Lung (tissue), 12 donors: ENCODE results near the gene DMAC2L. TPM values are rescaled to one million over a fixed set of nuclear protein-coding genes. Genes with fewer than 3 reads are reported as not detected.
"Not testable (repeated sequence)": the region's sequence is repeated elsewhere in the genome, so short reads cannot be mapped to it uniquely, and the experiment has no call there.

Source experiments
- ATAC-seq: fragments of 200-7000 bp; cut with Tn5 transposase; one replicate; pipeline ENCODE4 v1.9.1; 2020; ENCODE audit warnings: moderate number of reproducible peaks; ENCODE audit not compliant: insufficient read depth, low FRiP score
- DNase-seq, 3 donors: peaks; one replicate each; pipeline ENCODE4 v3.0.0-alpha.2; 2013 to 2017
- H3K27ac ChIP-seq, 2 donors: one replicate each; pipeline ENCODE4 v1.5.1; 2013; ENCODE audit warnings: mild to moderate bottlenecking in 2 of 2, moderate library complexity in 2 of 2, control low read depth in 1 of 2, inconsistent platforms in 1 of 2, low read depth in 1 of 2, low read length in 1 of 2
- H3K27me3 ChIP-seq, 3 donors: one replicate each; pipeline ENCODE4 v1.5.1; 2013; ENCODE audit warnings: low read length in 2 of 3; ENCODE audit not compliant: control insufficient read depth in 3 of 3, insufficient read depth in 3 of 3
- H3K36me3 ChIP-seq, 4 donors: one replicate each; pipeline ENCODE4 v1.5.1; 2013; ENCODE audit warnings: low read length in 4 of 4, mild to moderate bottlenecking in 1 of 4, moderate library complexity in 1 of 4; ENCODE audit not compliant: control insufficient read depth in 4 of 4, insufficient read depth in 4 of 4
- H3K4me1 ChIP-seq, 5 donors: one replicate each; pipeline ENCODE4 v1.5.1; 2013; ENCODE audit warnings: low read length in 5 of 5, mild to moderate bottlenecking in 2 of 5, moderate library complexity in 1 of 5; ENCODE audit not compliant: control insufficient read depth in 5 of 5, insufficient read depth in 5 of 5
- H3K4me3 ChIP-seq: one replicate; pipeline ENCODE4 v1.5.1; 2013; ENCODE audit warnings: mild to moderate bottlenecking, control low read depth, moderate library complexity
- H3K9ac ChIP-seq, 2 donors: one replicate each; pipeline ENCODE4 v1.5.1; 2013; ENCODE audit warnings: low read length in 2 of 2, control low read depth in 1 of 2; ENCODE audit not compliant: insufficient read depth in 1 of 2
- H3K9me3 ChIP-seq, 4 donors: one replicate each; pipeline ENCODE4 v1.5.1; 2013; ENCODE audit warnings: low read length in 3 of 4, mild to moderate bottlenecking in 1 of 4, moderate library complexity in 1 of 4; ENCODE audit not compliant: control insufficient read depth in 4 of 4, insufficient read depth in 3 of 4
- CTCF ChIP-seq: IDR thresholded peaks from 2 replicates; pipeline ENCODE4 v1.5.1; 2012; ENCODE audit warnings: mild to moderate bottlenecking; ENCODE audit errors: control extremely low read depth, extremely low read depth
- WGBS, 2 donors: extraction: QIAGEN DNeasy Blood & Tissue Kit; methylation state at CpG; one replicate each; pipeline ENCODE4 v1.1.7; 2013; 5-methylcytosine and 5-hydroxymethylcytosine counted together
- polyA plus RNA-seq, 2 donors: library from polyadenylated mRNA; stranded (reverse); fragments of 200-250 nt; gene quantifications; one replicate each; pipeline ENCODE4 v1.2.1, GENCODE V29; 2013
- total RNA-seq, 2 donors: library from RNA; depleted of rRNA in 1 of 2; stranded (reverse); fragments of >200 nt in 1 of 2; gene quantifications; one replicate each; pipeline ENCODE4 v1.2.1, GENCODE V29; 2014 to 2021
- donor health status: control.
- donor health status: control.
- donor health status: Bipolar disorder and iron deficiency.
- donor health status: healthy.
- donor health status: DM: yes; HTN: yes; CAD: no.

Gene DMAC2L
- total and polyA plus RNA-seq, 4 donors: 9.9 to 21.7 (median 17.9) TPM

- Histone ChIP-seq H3K9me3 (no peaks in the 10 kb centered on the region), H3K27ac (peak overlapping the region; percentile 89 to 97), H3K27me3 (no peaks in the 10 kb centered on the region), H3K9ac (peak overlapping the region; percentile 31 to 93), H3K4me3 (peak overlapping the region; percentile 87), H3K4me1 (peaks cover 0 to 9% (median 7%) of the 10 kb centered on the region in 5 donors), H3K36me3 (peaks cover 0 to 8% (median 0%) of the 10 kb centered on the region in 4 donors)
- 2 to 3% methylated on average over 18 of the region's 18 CpGs for WGBS, 2 donors
- ATAC-seq (no peak), DNase-seq (peak in 2 of 3 donors; percentile 18 to 22)
- no peak for TF ChIP-seq CTCF
Observed at GRCh38 chr14:50311337-50311971, 670 bp upstream of the DMAC2L start.

GRCh38 chr14:50312734-50313054 lies 570 bp downstream of the DMAC2L start:
- WGBS, 2 donors: 2 to 3% methylated on average over 18 of the region's 18 CpGs
- H3K36me3 ChIP-seq: peaks cover 0 to 8% (median 0%) of the 10 kb centered on the region in 4 donors
- peak overlapping the region; percentile 89 to 97 for H3K27ac ChIP-seq
- no peaks in the 10 kb centered on the region for H3K27me3 ChIP-seq
- no peak for DNase-seq
- peak; percentile 10 for ATAC-seq
- H3K4me3 ChIP-seq: peak overlapping the region; percentile 56
- H3K9ac ChIP-seq: peak overlapping the region; percentile 59 to 68
- TF ChIP-seq CTCF: no peak
- no peaks in the 10 kb centered on the region for H3K9me3 ChIP-seq
- peaks cover 0 to 9% (median 7%) of the 10 kb centered on the region in 5 donors for H3K4me1 ChIP-seq

- not testable (repeated sequence) for H3K36me3 ChIP-seq, H3K4me3 ChIP-seq, H3K27ac ChIP-seq, H3K27me3 ChIP-seq, ATAC-seq, H3K9me3 ChIP-seq, DNase-seq, H3K9ac ChIP-seq, H3K4me1 ChIP-seq
- WGBS, 2 donors: 93 to 96% methylated on average over 3 of the region's 3 CpGs
Observed at GRCh38 chr14:50314098-50314497, 2.0 kb downstream of the DMAC2L start.

- peaks cover 2 to 10% (median 7%) of the 10 kb centered on the region in 5 donors for H3K4me1 ChIP-seq
Observed at GRCh38 chr14:50318031-50318626, 6.0 kb downstream of the DMAC2L start.

More at GRCh38 chr14:50318031-50318626, 6.0 kb downstream of the DMAC2L start:
- peak in 2 of 3 donors; percentile 61 to 70 for DNase-seq
- H3K9ac ChIP-seq: no peak overlapping the region
- H3K27me3 ChIP-seq: no peaks in the 10 kb centered on the region
- 45 to 55% methylated on average over 4 of the region's 4 CpGs for WGBS, 2 donors
- ATAC-seq: no peak
- H3K27ac ChIP-seq: no peak overlapping the region
- H3K9me3 ChIP-seq: no peaks in the 10 kb centered on the region
- H3K4me3 ChIP-seq: no peak overlapping the region
- peaks cover 0 to 8% (median 0%) of the 10 kb centered on the region in 4 donors for H3K36me3 ChIP-seq
- peak; percentile 39 for TF ChIP-seq CTCF
